GM21576 (cell line): ENCODE results near the gene RUNDC3A.
"Not testable (repeated sequence)": the region's sequence is repeated elsewhere in the genome, so short reads cannot be mapped to it uniquely, and the experiment has no call there.

ENCODE experiments used
- ATAC-seq: cut with Tn5 transposase; IDR thresholded peaks from one replicate; pipeline ENCODE4 v1.9.1; 2021; ENCODE audit warnings: mild to moderate bottlenecking, moderate library complexity; ENCODE audit not compliant: unreplicated experiment

RUNDC3A gene

GRCh38 chr17:44318077-44318892 is 9.9 kb downstream of the RUNDC3A start:
- ATAC-seq: no peak

GRCh38 chr17:44320066-44320465 is 11.7 kb downstream of the RUNDC3A start:
- no peak for ATAC-seq

- no peak for ATAC-seq
These were observed 13.1 kb downstream of the RUNDC3A start for GRCh38 chr17:44321246-44322120.

GRCh38 chr17:44322236-44322895 is 14.0 kb downstream of the RUNDC3A start:
- ATAC-seq: no peak

GRCh38 chr17:44323359-44324091 is 15.1 kb downstream of the RUNDC3A start:
- no peak for ATAC-seq

- ATAC-seq: no peak
These were observed 15.7 kb downstream of the RUNDC3A start for GRCh38 chr17:44324092-44324570.

- peak; percentile 59 for ATAC-seq
These were observed 16.3 kb downstream of the RUNDC3A start, which contains the start of gene SLC25A39 for GRCh38 chr17:44324571-44325275. Gene SLC25A39, minus strand, starts transcription at chr17:44324823. Its CDS starts 1,261 bp downstream, at chr17:44323562.

- no peak for ATAC-seq
These were observed 18.6 kb downstream of the RUNDC3A start for GRCh38 chr17:44326861-44327444.

- no peak for ATAC-seq
These were observed 19.5 kb downstream of the RUNDC3A start for GRCh38 chr17:44327715-44328449.

- ATAC-seq: not testable (repeated sequence)
These were observed 21.1 kb downstream of the RUNDC3A start for GRCh38 chr17:44329516-44329915.

- ATAC-seq: not testable (repeated sequence)
These were observed 21.9 kb downstream of the RUNDC3A start for GRCh38 chr17:44330263-44330662.

GRCh38 chr17:44331249-44331760 is 22.9 kb downstream of the RUNDC3A start:
- ATAC-seq: no peak

- ATAC-seq: no peak
These were observed 25.0 kb downstream of the RUNDC3A start for GRCh38 chr17:44333371-44333770.

GRCh38 chr17:44334315-44334714 is 25.9 kb downstream of the RUNDC3A start:
- ATAC-seq: no peak

GRCh38 chr17:44334727-44335126 is 26.3 kb downstream of the RUNDC3A start:
- no peak for ATAC-seq

- ATAC-seq: no peak
These were observed 27.2 kb downstream of the RUNDC3A start for GRCh38 chr17:44335564-44335963.

- no peak for ATAC-seq
These were observed 27.6 kb downstream of the RUNDC3A start for GRCh38 chr17:44335968-44336367.

- ATAC-seq: no peak
These were observed 30.3 kb downstream of the RUNDC3A start for GRCh38 chr17:44338702-44339101.
